GM21528 (cell line): ENCODE measurements around the gene DEPDC5.
"Not testable (repeated sequence)": the region's sequence is repeated elsewhere in the genome, so short reads cannot be mapped to it uniquely, and the experiment has no call there.

Experiments
- ATAC-seq: cut with Tn5 transposase; IDR thresholded peaks from one replicate; pipeline ENCODE4 v1.9.1; 2021; ENCODE audit warnings: mild to moderate bottlenecking, moderate library complexity; ENCODE audit not compliant: unreplicated experiment, low FRiP score

DEPDC5 gene

DNA sequence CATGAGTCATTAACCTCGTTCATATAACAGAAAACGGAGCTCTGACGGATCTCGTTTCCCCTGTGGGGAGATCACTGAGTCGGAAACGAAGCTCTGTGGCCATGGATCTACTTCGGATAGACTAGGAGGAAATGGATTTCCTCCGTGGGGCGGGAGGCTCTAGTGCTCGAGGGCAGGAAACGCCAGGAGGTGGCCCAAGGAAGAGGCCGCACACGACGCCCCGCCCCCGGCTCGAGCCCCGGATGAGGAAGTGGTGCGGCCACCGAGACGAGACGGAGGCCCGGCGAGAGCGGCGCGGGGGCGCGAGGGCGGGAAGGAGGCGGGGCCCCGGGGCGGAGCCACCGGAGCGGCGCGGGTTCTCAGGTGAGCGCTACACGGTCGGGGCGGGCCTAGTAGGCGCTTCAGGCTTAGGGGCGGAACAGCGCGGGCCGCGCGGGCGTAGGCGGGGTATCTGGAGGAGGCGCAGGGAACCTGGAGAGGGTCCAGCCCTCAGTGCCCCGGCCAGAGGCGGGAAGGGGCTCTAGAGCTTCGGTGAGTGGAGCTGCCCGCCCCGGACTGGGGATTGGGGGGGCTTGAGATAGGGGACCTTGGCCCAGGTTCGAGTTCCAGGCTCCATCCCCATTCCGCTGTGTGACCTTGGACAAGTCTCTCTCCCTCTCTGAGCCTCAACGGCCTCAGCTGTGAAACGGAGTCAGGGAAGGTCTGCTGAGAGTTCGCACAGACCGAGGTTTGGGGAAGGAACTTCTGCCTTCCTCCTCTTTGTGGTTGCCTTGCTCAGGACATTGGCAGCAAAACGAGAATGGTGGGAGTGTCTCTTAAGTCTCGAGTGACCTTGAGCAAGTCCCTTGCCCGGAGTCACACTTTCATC is at the start of gene DEPDC5:
TSS of gene DEPDC5 (plus strand) at position 386 of the 868 bp plus-strand sequence. CDS start 903 bp downstream, outside the sequence.
- peak; percentile 70 for ATAC-seq

- ATAC-seq: no peak
Measured at GRCh38 chr22:31707519-31707918, 46.3 kb upstream of the DEPDC5 start.

GRCh38 chr22:31711226-31711625 is 42.6 kb upstream of the DEPDC5 start:
- ATAC-seq: not testable (repeated sequence)

DNA sequence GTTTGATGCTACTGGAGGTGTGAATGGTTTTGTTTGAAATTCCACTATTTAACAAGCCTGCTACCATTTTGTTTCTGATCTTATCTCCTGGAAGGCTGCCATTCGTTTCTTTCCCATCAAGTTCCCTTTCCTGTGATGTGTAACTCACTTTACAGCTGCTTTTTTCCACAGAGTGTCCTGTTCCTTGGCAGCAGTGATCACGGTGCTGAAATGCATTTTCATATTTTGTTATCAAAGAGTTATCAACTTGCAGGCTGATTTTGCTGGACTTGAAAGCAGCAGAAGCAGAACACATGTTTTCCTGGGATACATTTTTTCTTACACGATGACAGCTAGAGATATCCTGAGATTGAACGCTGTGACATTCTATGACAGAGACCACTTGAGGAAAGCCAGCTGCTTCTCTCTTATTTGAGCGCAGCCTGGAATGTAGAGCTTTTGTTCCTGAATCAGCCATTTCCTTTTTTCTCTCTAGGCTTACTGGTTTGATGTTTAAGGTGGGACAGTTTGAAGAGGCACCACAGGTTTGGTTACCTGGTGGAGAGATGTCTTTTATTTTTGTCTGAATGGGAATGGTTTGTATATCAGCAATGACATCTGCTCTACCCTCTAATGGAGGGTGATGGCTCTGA is 38.6 kb upstream of the DEPDC5 start:
- no peak for ATAC-seq

- ATAC-seq: no peak
Measured at GRCh38 chr22:31719850-31720471, 33.9 kb upstream of the DEPDC5 start.

GRCh38 chr22:31723723-31724122 is 30.1 kb upstream of the DEPDC5 start:
- ATAC-seq: no peak

DNA sequence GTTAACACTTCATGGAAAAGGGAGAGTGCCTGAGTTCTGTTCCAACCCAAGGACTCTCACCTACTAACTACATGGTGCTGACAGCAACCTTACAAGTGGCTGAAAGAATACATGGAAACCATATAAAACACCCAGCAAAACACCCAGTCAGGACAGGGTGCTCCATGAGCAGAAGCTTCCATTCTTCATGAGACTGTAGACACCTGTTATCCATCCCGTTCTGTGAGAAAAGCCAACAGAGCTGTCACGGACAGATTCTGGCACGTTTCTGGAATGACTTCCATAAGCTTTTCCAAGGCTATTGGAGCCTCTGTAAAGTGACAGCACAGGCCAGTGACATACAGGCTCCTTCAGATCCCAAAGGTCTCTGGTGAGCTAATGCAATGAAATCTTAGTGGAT is 27.1 kb upstream of the DEPDC5 start:
- no peak for ATAC-seq

DNA sequence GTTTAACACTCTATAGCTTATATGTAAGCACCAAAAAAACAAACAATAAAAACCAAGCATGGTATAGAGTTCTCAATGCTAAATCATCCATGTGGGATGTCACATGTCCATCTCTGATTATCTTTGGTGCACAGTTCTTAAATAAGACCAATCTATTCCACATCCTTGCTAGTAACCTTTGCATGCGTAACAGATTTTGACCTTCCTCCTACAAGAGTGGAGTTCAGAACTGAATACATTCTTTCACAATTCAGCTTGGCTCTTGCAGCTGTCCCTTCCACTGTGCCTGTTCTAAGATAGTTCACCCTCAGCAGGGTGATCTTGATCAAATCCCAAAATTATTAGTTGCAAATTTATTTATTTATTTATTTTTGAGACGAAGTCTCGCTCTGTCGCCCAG is 25.0 kb upstream of the DEPDC5 start:
- ATAC-seq: no peak

DNA sequence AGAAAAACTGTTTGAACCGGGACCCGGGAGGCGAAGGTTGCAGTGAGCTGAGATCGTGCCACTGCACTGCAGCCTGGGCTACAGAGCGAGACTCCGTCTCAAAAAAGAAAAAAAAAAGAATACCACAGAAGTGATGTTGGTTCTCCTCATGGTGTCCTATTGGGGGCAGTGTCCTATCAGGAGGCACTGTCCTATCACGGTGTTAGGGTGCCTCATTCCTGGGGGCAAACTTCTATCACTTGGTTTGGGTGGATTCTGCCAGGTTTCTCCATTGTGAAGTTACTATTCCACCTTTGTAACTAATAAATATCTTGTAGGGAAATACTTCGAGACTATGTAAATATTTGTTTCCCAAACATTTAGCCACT is 23.5 kb upstream of the DEPDC5 start:
- no peak for ATAC-seq

DNA sequence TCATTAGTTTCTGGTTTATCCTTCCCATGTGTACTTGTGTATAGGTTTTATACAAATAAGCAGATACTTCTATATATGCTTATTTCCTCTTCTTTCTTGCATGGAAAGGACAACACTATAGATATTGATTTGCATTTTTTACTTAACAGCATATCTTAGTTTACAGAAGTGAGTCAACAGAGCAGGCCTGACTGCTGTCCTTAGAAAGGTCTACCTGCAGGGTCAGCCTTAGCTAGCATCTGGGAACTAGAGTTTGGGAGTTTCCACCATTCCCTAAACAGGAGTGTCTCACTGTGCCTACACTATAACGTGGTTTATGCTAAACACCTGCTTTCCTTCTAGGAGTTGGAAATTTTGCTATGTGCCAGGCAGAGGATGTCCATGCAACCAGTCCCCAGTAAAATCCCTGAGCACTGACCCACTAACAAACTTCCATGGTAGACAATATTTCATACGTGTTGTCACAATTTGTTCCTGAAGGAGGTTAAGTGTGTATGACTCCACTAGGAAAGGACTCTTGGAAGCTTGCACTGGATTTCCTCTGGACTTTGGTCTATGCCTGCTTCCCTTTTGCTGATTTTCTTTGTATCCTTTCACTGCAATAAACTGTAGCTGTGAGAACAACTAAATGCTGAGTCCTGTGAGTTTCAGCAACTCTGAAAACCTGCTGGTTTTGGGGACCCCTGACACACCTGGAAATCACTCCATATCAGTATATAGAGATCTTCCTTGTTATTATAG is 21.6 kb upstream of the DEPDC5 start:
- ATAC-seq: no peak

DNA sequence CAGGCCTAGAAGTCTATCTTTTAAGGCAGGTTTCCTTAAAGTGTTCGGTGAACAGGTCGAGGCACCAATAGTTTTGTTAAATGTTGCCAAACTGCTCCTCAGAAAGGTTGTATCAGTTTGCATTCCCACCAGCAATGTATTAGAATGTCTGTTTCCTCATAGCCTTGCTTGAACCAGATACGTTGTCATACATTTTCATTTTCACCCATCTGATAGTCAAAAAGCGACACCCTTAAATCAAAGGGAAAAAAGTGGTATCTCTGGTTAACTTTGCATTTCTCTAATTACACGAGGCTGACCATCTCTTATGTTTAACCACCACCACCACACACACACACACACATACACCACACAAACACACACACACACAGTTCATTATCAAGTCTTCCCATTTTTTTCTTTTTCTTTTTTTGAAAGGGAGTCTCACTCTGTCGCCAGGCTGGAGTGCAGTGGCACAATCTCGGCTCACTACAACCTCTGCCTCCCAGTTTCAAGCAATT is 20.2 kb upstream of the DEPDC5 start:
- ATAC-seq: no peak

DNA sequence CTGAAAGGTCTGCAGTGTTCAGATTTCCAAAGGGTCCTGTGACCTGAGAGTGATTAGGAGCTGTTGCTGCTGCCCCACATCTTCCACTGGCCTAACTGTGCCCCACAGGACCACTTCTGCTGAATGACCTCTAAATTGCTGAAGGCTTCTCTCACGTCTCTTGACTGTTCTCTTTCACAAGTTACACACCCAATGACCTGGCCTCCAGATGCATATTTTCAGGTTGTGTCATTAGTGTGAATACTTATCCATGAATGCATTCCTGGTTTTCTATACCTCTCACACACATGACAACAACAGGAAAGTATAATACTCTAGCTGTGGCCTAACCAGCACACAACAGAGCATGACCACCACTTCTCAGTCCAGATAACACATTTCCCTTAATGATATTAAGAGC is 19.3 kb upstream of the DEPDC5 start:
- ATAC-seq: no peak

DNA sequence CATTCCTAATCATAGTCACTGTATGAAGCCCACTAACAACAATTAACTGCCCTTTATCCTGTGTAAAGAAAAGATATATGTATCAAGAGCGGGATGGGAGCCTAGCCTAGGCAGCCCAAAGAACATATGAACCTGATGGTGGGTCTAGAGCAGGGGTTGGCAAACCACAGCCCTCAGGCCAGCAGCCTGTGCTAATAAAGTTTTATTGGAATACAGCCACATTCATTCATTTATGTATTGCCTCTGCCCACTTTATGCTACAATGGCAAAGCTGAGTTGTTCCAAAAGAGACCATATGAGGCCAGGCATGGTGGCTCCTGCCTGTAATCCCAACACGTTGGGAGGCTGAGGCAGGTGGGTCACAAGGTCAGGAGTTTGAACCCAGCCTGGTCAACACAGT is 17.4 kb upstream of the DEPDC5 start:
- ATAC-seq: no peak

- no peak for ATAC-seq
Measured at GRCh38 chr22:31737932-31738331, 15.9 kb upstream of the DEPDC5 start.

DNA sequence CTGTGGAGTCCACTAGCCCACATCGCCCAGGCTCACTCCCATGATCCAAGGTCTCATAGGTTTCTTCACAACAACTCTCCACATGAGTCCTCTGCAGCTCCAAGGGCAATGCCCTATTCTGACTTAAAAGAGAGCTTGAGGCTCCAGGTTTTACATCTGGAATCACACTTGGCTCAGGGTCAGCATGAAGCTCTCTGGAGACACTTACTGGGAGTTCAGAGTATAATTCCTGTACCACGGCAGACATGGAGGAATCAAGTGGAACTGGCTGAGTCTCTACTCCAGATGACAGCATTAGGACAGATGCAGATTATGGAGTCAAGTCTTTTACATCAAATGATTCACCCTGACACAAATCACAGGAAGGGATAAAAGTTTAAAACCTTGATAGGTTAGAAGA is 15.3 kb upstream of the DEPDC5 start:
- no peak for ATAC-seq

DNA sequence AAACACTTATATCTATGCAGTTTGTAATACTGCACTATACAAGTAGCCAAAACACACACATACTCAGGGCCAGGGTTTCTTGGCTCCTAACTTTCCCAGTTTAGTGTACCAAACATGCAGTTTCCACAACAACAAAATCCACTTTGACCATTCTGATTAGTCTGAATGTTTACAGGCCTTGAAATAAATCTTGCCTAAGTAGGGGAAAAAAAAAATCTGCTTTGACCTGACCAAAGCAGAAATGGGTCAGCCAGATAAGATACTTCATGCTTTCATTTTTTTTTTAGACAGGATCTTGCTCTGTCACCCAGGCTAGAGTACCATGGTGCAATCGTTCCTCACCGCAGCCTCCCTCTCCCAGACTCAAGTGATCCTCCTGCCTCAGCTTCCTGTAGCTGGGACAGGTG is 14.0 kb upstream of the DEPDC5 start:
- ATAC-seq: no peak

DNA sequence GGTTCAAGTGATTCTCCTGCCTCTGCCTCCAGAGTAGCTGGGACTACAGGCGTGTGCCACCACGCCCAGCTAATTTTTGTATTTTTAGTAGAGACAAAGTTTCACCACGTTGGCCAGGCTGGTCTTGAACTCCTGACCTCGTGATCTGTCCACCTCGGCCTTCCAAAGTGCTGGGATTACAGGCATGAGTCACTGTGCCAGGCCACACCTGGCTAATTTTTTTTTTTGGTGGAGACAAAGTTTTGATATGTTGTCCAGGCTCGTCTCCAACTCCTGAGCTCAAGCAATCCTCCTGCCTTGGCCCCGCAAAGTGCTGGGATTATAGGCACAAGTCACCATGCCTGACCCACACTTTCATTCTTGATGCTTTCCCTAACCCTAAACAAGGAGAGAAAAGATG is 13.5 kb upstream of the DEPDC5 start:
- ATAC-seq: not testable (repeated sequence)

GRCh38 chr22:31742115-31742514 is 11.7 kb upstream of the DEPDC5 start:
- no peak for ATAC-seq

DNA sequence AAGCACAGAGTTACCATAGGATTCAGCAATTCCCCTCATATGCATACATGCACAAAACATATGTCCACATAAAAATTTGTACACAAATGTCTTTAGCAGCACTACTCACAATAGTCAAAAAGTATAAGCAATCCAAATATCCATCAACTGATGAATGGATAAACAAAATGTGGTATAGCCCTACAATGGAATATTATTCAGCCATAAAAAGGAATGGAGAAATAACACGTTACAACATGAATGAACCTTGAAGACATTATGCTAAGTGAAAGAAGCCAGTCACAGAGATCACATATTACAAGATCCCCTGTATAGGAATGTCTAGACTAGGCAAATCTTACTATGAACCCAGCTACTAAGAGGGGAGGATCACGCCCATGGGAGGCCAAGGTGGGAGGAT is 11.1 kb upstream of the DEPDC5 start:
- no peak for ATAC-seq

DNA sequence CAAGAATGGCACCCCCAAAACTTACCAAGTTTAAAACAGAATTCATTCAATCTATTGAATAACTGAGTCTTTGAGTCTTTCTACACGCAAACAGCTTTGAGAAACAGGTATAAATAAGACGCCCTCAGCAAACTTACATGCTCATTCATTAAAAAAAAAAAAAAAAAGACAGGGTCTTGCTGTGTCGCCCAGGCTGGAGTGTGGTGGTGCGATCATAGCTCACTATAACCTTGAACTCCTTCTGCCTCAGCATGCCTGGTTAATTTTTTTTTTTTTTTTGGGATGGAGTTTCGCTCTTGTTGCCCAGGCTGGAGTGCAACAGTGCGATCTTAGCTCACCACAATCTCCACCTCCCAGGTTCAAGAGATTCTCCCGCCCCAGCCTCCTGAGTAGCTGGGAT is 9.9 kb upstream of the DEPDC5 start:
- ATAC-seq: no peak

GRCh38 chr22:31747441-31747840 is 6.4 kb upstream of the DEPDC5 start:
- ATAC-seq: no peak
